Heart left ventricle (tissue), 13 donors: ENCODE measurements around the gene OVCA2.

Source experiments
- CTCF ChIP-seq, 12 donors: fragments of 200-600 bp; sonication (generic) in 4 of 12; IDR thresholded peaks; one replicate each; pipeline versions ENCODE4 v1.5.0 to v1.8.0; 2018 to 2022; ENCODE audit warnings: antibody characterized with exemption in 12 of 12, mild to moderate bottlenecking in 5 of 12
- POLR2A ChIP-seq, 2 donors: fragments of 450-650 bp; IDR thresholded peaks; one replicate each; pipeline ENCODE4 v1.6.1; 2017; ENCODE audit warnings: antibody characterized with exemption in 2 of 2, mild to moderate bottlenecking in 2 of 2, moderate library complexity in 2 of 2
- donor health status: ischemic (EF 13 %, LVEDD 7.1; RV severe dilation, severe dysfunction).
- donor health status: DM: no; HTN: yes; CAD: no.
- donor health status: DM: no; HTN: no; CAD: no.
- donor health status: ischemic (EF 25% LVEDD 6.9; RV normal size, moderate dysfunction).
- donor health status: ischemic (EF 25% LVEDD 5.7; RV mildly dilated, moderate dysfunction).
- donor health status: ischemic (EF 35%, LVEDD 5.7; RV mildly dilated, moderate dysfunction).
- donor health status: nonischemic (EF 11% LVEDD 7.7; RV severe dilation, severe dysfunction).
- donor health status: DM: yes; HTN: yes; CAD: no.
- donor health status: PGD.
- donor health status: ischemic (EF 29% LVEDD 5.4; RV normal size, mild dysfunction).
- donor health status: nonischemic (EF 23%, LVEDD 6.1; RV moderate dilation, normal function).

- no peak for TF ChIP-seq POLR2A (IDR thresholded peaks at IDR 0.05)
- TF ChIP-seq CTCF (IDR thresholded peaks at IDR 0.05) = peak in 1 of 12 donors; percentile 13
Observed at GRCh38 chr17:2056206-2057174, 14.7 kb downstream of the OVCA2 start.
